Measurements from ENCODE around the gene PDS5B. TPM values are rescaled to one million over a fixed set of nuclear protein-coding genes. Genes with fewer than 3 reads are reported as not detected.

Gene PDS5B
- total RNA-seq, 1 donor from 2014 or later: 69.4 TPM

Other genes starting within 250 kb of the PDS5B start
- 22.6 and 23.3 TPM in 2 replicates for gene N4BP2L1, start 158.3 kb upstream of the PDS5B start, total RNA-seq
- gene N4BP2L2, start 47.7 kb upstream of the PDS5B start, total RNA-seq: 116 and 122 TPM in 2 replicates